K562 (cell line): ENCODE data around the gene IRX1. TPM values are rescaled to one million over a fixed set of nuclear protein-coding genes. Genes with fewer than 3 reads are reported as not detected.

Experiments used
- ATAC-seq: fragments of 200-7000 bp; cut with Tn5 transposase; 3 replicates; pipeline ENCODE4 v1.9.1; 2020; ENCODE audit warnings: moderate library complexity
- BruUV-seq: library from RNA; stranded (reverse); fragments of 400-500 nt; replicated peaks from 2 replicates; lab custom pipeline; 2021; lab: Mats Ljungman, UMichigan
- CTCF ChIA-PET: fragments of 300-600 bp; formaldehyde crosslinking; extraction: SDS; loops from one replicate; lab custom pipeline; 2021; ENCODE audit warnings: low intra/inter-chr PET ratio; lab: Yijun Ruan, JAX
- POLR2A ChIA-PET: fragments of 300-600, 350-650 bp; sonication (Branson Sonifier 250); formaldehyde crosslinking; extraction: SDS; loops from one replicate; lab custom pipeline; 2021; ENCODE audit warnings: antibody characterized with exemption, inconsistent platforms; lab: Yijun Ruan, JAX
- DNase-seq, 4 experiments: peaks; one replicate each; pipeline versions ENCODE4 v3.0.0 to v3.0.0-alpha.2; 2011 to 2018; ENCODE audit warnings: low spot score in 3 of 4, mixed read lengths in 3 of 4; ENCODE audit errors: extremely low read depth in 1 of 4
- FAIRE-seq: peaks from 2 replicates; lab custom pipeline; 2011; peaks lifted over from hg19 to GRCh38; lab: Jason Lieb, UNC
- H2AFZ ChIP-seq: 2 replicates; pipeline ENCODE4 v1.6.0; 2011; ENCODE audit warnings: low read depth, low read length, control low read depth, inconsistent platforms
- H3K27ac ChIP-seq: fragments of 200-600 bp; 3 replicates; pipeline ENCODE4 v1.8.0; 2011; ENCODE audit warnings: low read depth, mild to moderate bottlenecking, control low read depth, inconsistent platforms, low read length, moderate library complexity, mixed read lengths; ENCODE audit errors: extremely low read depth
- H3K27me3 ChIP-seq, 2 experiments: fragments of 300-600 bp in 1 of 2; 2 replicates in 1 of 2; 3 replicates in 1 of 2; pipeline versions ENCODE4 v1.6.0 to v1.8.0; 2011; ENCODE audit warnings: inconsistent platforms in 2 of 2, low read length in 2 of 2, mild to moderate bottlenecking in 1 of 2, mixed read lengths in 1 of 2, moderate library complexity in 1 of 2; ENCODE audit not compliant: control insufficient read depth in 2 of 2, insufficient read depth in 2 of 2
- H3K36me3 ChIP-seq: fragments of 300-600 bp; 3 replicates; pipeline ENCODE4 v1.8.0; 2011; ENCODE audit warnings: mild to moderate bottlenecking, low read length, inconsistent platforms; ENCODE audit not compliant: control insufficient read depth, insufficient read depth
- H3K4me1 ChIP-seq, 2 experiments: fragments of 200-600 bp in 1 of 2; replicated peaks in 1 of 2; 2 replicates in 1 of 2; 3 replicates in 1 of 2; pipeline versions ENCODE4 v1.5.1 to v1.8.0; 2011; ENCODE audit warnings: inconsistent platforms in 2 of 2, low read length in 2 of 2, mild to moderate bottlenecking in 1 of 2, mixed read lengths in 1 of 2, moderate library complexity in 1 of 2; ENCODE audit not compliant: control insufficient read depth in 2 of 2, insufficient read depth in 2 of 2
- H3K4me2 ChIP-seq: 2 replicates; pipeline ENCODE4 v1.6.1; 2011; ENCODE audit warnings: low read length, control low read depth, inconsistent platforms, mixed read lengths; ENCODE audit not compliant: insufficient read depth
- H3K4me3 ChIP-seq: fragments of 200-600 bp; sonication (generic), shearing (Covaris generic); 2 replicates; pipeline ENCODE4 v1.5.1; 2016; ENCODE audit warnings: control low read depth, inconsistent platforms
- H3K79me2 ChIP-seq: fragments of 200-600 bp; 3 replicates; pipeline ENCODE4 v1.8.0; 2011; ENCODE audit warnings: low read length, inconsistent platforms; ENCODE audit not compliant: control insufficient read depth, insufficient read depth
- H3K9ac ChIP-seq, 2 experiments: 2 replicates each; pipeline versions ENCODE4 v1.6.0 to v1.6.1; 2011; ENCODE audit warnings: low read depth in 2 of 2, low read length in 2 of 2, control low read depth in 1 of 2, inconsistent platforms in 1 of 2, mild to moderate bottlenecking in 1 of 2, mixed read lengths in 1 of 2; ENCODE audit not compliant: insufficient read depth in 1 of 2
- H3K9me1 ChIP-seq: one replicate; pipeline ENCODE4 v1.6.0; 2011; ENCODE audit warnings: inconsistent platforms, mild to moderate bottlenecking, low read length, moderate library complexity; ENCODE audit not compliant: control insufficient read depth, insufficient read depth
- H3K9me3 ChIP-seq: replicated peaks from 2 replicates; pipeline ENCODE4 v1.5.1; 2011; ENCODE audit warnings: low read depth, low read length, inconsistent platforms; ENCODE audit not compliant: control insufficient read depth, insufficient read depth
- H4K20me1 ChIP-seq: replicated peaks from 2 replicates; pipeline ENCODE4 v1.6.1; 2011; ENCODE audit warnings: low read length, inconsistent platforms, mixed read lengths; ENCODE audit not compliant: control insufficient read depth, insufficient read depth
- AFF4 ChIP-seq: sonication (generic); formaldehyde crosslinking; IDR thresholded peaks from 2 replicates; pipeline ENCODE4 v1.8.0; 2023; ENCODE audit warnings: mild to moderate bottlenecking, missing genetic modification reagents
- RNF2 ChIP-seq: sonication (generic); IDR thresholded peaks from 2 replicates; pipeline ENCODE4 v1.6.1; 2016
- WGBS: fragments of 100-300 bp; shearing (Covaris generic); methylation state at CpG from one replicate; pipeline ENCODE4 v1.1.6; 2016; ENCODE audit warnings: low coverage, mixed read lengths; ENCODE audit not compliant: insufficient coverage; ENCODE audit errors: missing lambda C conversion rate; 5-methylcytosine and 5-hydroxymethylcytosine counted together
- in situ Hi-C: fragments of 300-500 bp; cut with MboI; formaldehyde crosslinking; loops from 4 replicates; pipeline ENCODE4 v1.15.0; 2018; ENCODE audit warnings: inconsistent platforms, mixed read lengths
- intact Hi-C: fragments of 100-400 bp; cut with micrococcal nuclease; formaldehyde crosslinking; loops from 2 replicates; pipeline ENCODE4 v1.14.2; 2022
- polyA plus RNA-seq, 8 experiments: library from polyadenylated mRNA; depleted of rRNA in 4 of 8; stranded (reverse) in 5 of 8; unstranded in 3 of 8; fragments of >200 nt; fragmentation: Nextera tagmentation in 2 of 8; fragmentation: Illumina TruSeq in 1 of 8; extraction: Ambion mirVana in 2 of 8; extraction: Trizol in 1 of 8; gene quantifications; 2 replicates each; pipeline versions ENCODE4 v1.2.1 to v1.2.3, GENCODE V29; 2011 to 2014; ENCODE audit warnings: inconsistent platforms in 1 of 8, missing spikeins in 1 of 8
- total RNA-seq, 7 experiments: library from RNA; depleted of rRNA in 6 of 7; stranded (reverse); fragments of >200 nt in 6 of 7; fragmentation: Illumina TruSeq in 2 of 7; extraction: Trizol in 2 of 7; gene quantifications; 2 replicates each; pipeline versions ENCODE4 v1.2.1 to v1.2.3, GENCODE V29; 2011 to 2021; ENCODE audit warnings: low replicate concordance in 1 of 7

Gene IRX1
- total and polyA plus RNA-seq, 9 of the 15 experiments (the other 6 are each of a cell fraction or from before 2014, with no cell fraction given), result not detected

GRCh38 chr5:3639175-3639574 lies 43.5 kb downstream of the IRX1 start:
- H3K36me3 ChIP-seq, result no peaks in the 10 kb centered on the region
- no peaks in the 10 kb centered on the region for H3K4me1 ChIP-seq
- no peaks in the 10 kb centered on the region for H3K79me2 ChIP-seq
- no peaks in the 10 kb centered on the region for H3K9me1 ChIP-seq
- no peak overlapping the region for H3K4me3 ChIP-seq
- H3K9me3 ChIP-seq, result no peaks in the 10 kb centered on the region
- intact Hi-C loops (no loop called here), in situ Hi-C loops (no loop called here)
- CTCF ChIA-PET, result no interaction called here
- ATAC-seq, result no peak
- no peak for FAIRE-seq
- no peak overlapping the region for H2AFZ ChIP-seq
- no peaks in the 10 kb centered on the region; the same call in 1 of the 2 replicates for H4K20me1 ChIP-seq
- 2% methylated on average over 6 of the region's 8 CpGs for WGBS
- H3K9ac ChIP-seq, result no peak overlapping the region
- TF ChIP-seq RNF2 (no peak), AFF4 (CRISPR knock-in tag) (no peak)
- no peak overlapping the region for H3K4me2 ChIP-seq
- BruUV-seq, result no TSS peak
- DNase-seq, result no peak
- no peak overlapping the region for H3K27ac ChIP-seq
- peaks cover 0 to 4% of the 10 kb centered on the region in 2 experiments; a peak in 2 of 5 replicates for H3K27me3 ChIP-seq
- POLR2A ChIA-PET, result interaction anchor here (1.3 kb wide), 1 partner anchor 9 kb away, joined by 3 read pairs; no protein-coding TSS in a partner anchor
